Endodermal cell (in vitro differentiated cells): ENCODE data around the gene TYRO3. TPM values are rescaled to one million over a fixed set of nuclear protein-coding genes. Genes with fewer than 3 reads are reported as not detected.

Source experiments
- DNase-seq: peaks from one replicate; pipeline ENCODE4 v3.0.0-alpha.2; 2017
- H3K27ac ChIP-seq: 2 replicates; pipeline ENCODE4 v1.5.1; 2013; ENCODE audit warnings: mild to moderate bottlenecking, low read depth, low read length, moderate library complexity
- H3K27me3 ChIP-seq: 2 replicates; pipeline ENCODE4 v1.6.1; 2013; ENCODE audit warnings: mild to moderate bottlenecking, low read length, moderate library complexity; ENCODE audit not compliant: insufficient read depth, control insufficient read depth, poor library complexity, severe bottlenecking
- H3K36me3 ChIP-seq: 2 replicates; pipeline ENCODE4 v1.7.0; 2013; ENCODE audit warnings: mild to moderate bottlenecking, low read length, moderate library complexity; ENCODE audit not compliant: control insufficient read depth, insufficient read depth
- H3K4me1 ChIP-seq: one replicate; pipeline ENCODE4 v1.7.0; 2013; ENCODE audit warnings: low read length; ENCODE audit not compliant: control insufficient read depth, insufficient read depth
- H3K4me3 ChIP-seq: 2 replicates; pipeline ENCODE4 v1.5.1; 2013; ENCODE audit warnings: mild to moderate bottlenecking, low read length, moderate library complexity
- H3K9ac ChIP-seq: 2 replicates; pipeline ENCODE4 v1.6.1; 2013; ENCODE audit warnings: mild to moderate bottlenecking, low read length, moderate library complexity; ENCODE audit not compliant: poor library complexity, severe bottlenecking; ENCODE audit errors: extremely low read depth
- H3K9me3 ChIP-seq: 2 replicates; pipeline ENCODE4 v1.6.1; 2013; ENCODE audit warnings: mild to moderate bottlenecking, low read length, moderate library complexity; ENCODE audit not compliant: control insufficient read depth
- H3K27ac Mint-ChIP-seq: 2 replicates; pipeline ENCODE4 v1.8.0; 2020; ENCODE audit warnings: mixed read lengths
- H3K27me3 Mint-ChIP-seq: 2 replicates; pipeline ENCODE4 v1.8.0; 2021; ENCODE audit warnings: mild to moderate bottlenecking, mixed read lengths; ENCODE audit not compliant: insufficient read depth
- H3K36me3 Mint-ChIP-seq: 2 replicates; pipeline ENCODE4 v1.8.0; 2020; ENCODE audit warnings: low read depth, mixed read lengths
- H3K4me1 Mint-ChIP-seq: 2 replicates; pipeline ENCODE4 v1.8.0; 2020; ENCODE audit warnings: mixed read lengths
- H3K4me3 Mint-ChIP-seq: 2 replicates; pipeline ENCODE4 v1.8.0; 2020; ENCODE audit warnings: mild to moderate bottlenecking, moderate library complexity, mixed read lengths
- H3K9me3 Mint-ChIP-seq: 2 replicates; pipeline ENCODE4 v1.8.0; 2020; ENCODE audit warnings: mild to moderate bottlenecking, mixed read lengths
- CTCF ChIP-seq: fragments of 200-600 bp; sonication (generic); conservative IDR thresholded peaks from 2 replicates; pipeline ENCODE4 v1.5.0; 2021; ENCODE audit warnings: antibody characterized with exemption, mild to moderate bottlenecking
- WGBS, 2 experiments: methylation state at CpG; one replicate each; pipeline versions ENCODE4 v1.1.5 to v1.1.7; 2013; ENCODE audit warnings: missing lambda C conversion rate in 2 of 2, mixed read lengths in 1 of 2; ENCODE audit not compliant: insufficient coverage in 1 of 2, insufficient read length in 1 of 2; 5-methylcytosine and 5-hydroxymethylcytosine counted together
- total RNA-seq, 2 donors: library from RNA; stranded (reverse); fragmentation: NEBNext Ultra II Directional in 1 of 2; extraction: Animal tissue kit (Norgen Biotek cat#: 25700) in 1 of 2; gene quantifications; 2 replicates in 1 of 2; 3 replicates in 1 of 2; pipeline ENCODE4 v1.2.1, GENCODE V29; 2021

The TYRO3 gene
- total RNA-seq, 2 donors from 2014 or later: 293 to 311 TPM

DNA sequence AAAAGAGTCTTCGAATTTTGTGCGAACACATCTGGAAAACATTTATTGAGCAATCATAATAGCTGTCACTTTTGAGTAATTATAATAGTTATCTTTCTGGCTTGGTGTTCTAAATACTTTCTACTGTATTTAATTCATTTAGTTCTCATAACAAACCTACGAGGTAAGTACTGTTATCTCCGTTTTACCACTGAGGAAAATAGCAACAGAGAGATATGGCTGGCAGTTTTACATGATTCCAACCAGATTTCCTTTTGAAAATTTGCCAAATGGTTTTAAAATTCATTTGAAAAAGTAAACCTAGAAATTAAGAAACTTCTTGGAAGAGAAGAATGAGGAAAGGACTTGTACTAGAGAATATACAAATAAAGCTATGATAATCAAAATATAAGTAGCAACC lies 63.9 kb downstream of the TYRO3 start:
- Mint-ChIP-seq H3K4me1 (peaks cover 6% of the 10 kb centered on the region), H3K9me3 (peaks cover 10% of the 10 kb centered on the region), H3K36me3 (no peaks in the 10 kb centered on the region), H3K27ac (no peak overlapping the region), H3K4me3 (no peak overlapping the region), H3K27me3 (peaks cover 18% of the 10 kb centered on the region)
- no peaks in the 10 kb centered on the region for H3K36me3 ChIP-seq
- no peak overlapping the region for H3K27ac ChIP-seq
- TF ChIP-seq CTCF: no peak
- peaks cover 5% of the 10 kb centered on the region for H3K9me3 ChIP-seq
- no peak overlapping the region for H3K9ac ChIP-seq
- H3K4me1 ChIP-seq: no peaks in the 10 kb centered on the region
- DNase-seq: no peak
- H3K27me3 ChIP-seq: peaks cover 17% of the 10 kb centered on the region
- H3K4me3 ChIP-seq: no peak overlapping the region
- WGBS, 2 experiments: 84 to 94% methylated on average over 2 of the region's 4 CpGs

GRCh38 chr15:41627203-41627602 lies 68.2 kb downstream of the TYRO3 start:
- H3K4me3 Mint-ChIP-seq: no peak overlapping the region
- H3K4me3 ChIP-seq: no peak overlapping the region
- no peaks in the 10 kb centered on the region for H3K9me3 Mint-ChIP-seq
- no peaks in the 10 kb centered on the region for H3K27me3 ChIP-seq
- 94 to 100% methylated on average over 1 of the region's 1 CpG for WGBS, 2 experiments
- no peaks in the 10 kb centered on the region for H3K36me3 Mint-ChIP-seq
- peaks cover 30% of the 10 kb centered on the region for H3K4me1 Mint-ChIP-seq
- DNase-seq: no peak
- no peak for TF ChIP-seq CTCF
- H3K36me3 ChIP-seq: no peaks in the 10 kb centered on the region
- no peaks in the 10 kb centered on the region for H3K9me3 ChIP-seq
- H3K27me3 Mint-ChIP-seq: peaks cover 4% of the 10 kb centered on the region
- H3K27ac ChIP-seq: no peak overlapping the region
- no peak overlapping the region for H3K27ac Mint-ChIP-seq
- H3K4me1 ChIP-seq: peaks cover 4% of the 10 kb centered on the region
- no peak overlapping the region for H3K9ac ChIP-seq

- Mint-ChIP-seq H3K27me3 (no peaks in the 10 kb centered on the region), H3K4me1 (peaks cover 45% of the 10 kb centered on the region), H3K9me3 (no peaks in the 10 kb centered on the region), H3K27ac (no peak overlapping the region), H3K36me3 (no peaks in the 10 kb centered on the region), H3K4me3 (no peak overlapping the region)
- H3K27me3 ChIP-seq: no peaks in the 10 kb centered on the region
- peaks cover 8% of the 10 kb centered on the region for H3K4me1 ChIP-seq
- H3K9me3 ChIP-seq: no peaks in the 10 kb centered on the region
- H3K36me3 ChIP-seq: no peaks in the 10 kb centered on the region
- TF ChIP-seq CTCF: no peak
- peak overlapping the region; percentile 11 for H3K4me3 ChIP-seq
- H3K27ac ChIP-seq: no peak overlapping the region
- no peak for DNase-seq
- H3K9ac ChIP-seq: no peak overlapping the region
- WGBS, 2 experiments: 92 to 97% methylated on average over 2 to 4 of the region's 4 CpGs
Measured at GRCh38 chr15:41629463-41629862, 70.5 kb downstream of the TYRO3 start.
